HG02970 (cell line): ENCODE results near the gene USP3.
"Not testable (repeated sequence)": the region's sequence is repeated elsewhere in the genome, so short reads cannot be mapped to it uniquely, and the experiment has no call there.

Source experiments
- ATAC-seq: cut with Tn5 transposase; IDR thresholded peaks from one replicate; pipeline ENCODE4 v1.9.1; 2021; ENCODE audit warnings: mild to moderate bottlenecking, moderate library complexity, moderate number of reproducible peaks; ENCODE audit not compliant: unreplicated experiment, low FRiP score

Gene USP3

DNA sequence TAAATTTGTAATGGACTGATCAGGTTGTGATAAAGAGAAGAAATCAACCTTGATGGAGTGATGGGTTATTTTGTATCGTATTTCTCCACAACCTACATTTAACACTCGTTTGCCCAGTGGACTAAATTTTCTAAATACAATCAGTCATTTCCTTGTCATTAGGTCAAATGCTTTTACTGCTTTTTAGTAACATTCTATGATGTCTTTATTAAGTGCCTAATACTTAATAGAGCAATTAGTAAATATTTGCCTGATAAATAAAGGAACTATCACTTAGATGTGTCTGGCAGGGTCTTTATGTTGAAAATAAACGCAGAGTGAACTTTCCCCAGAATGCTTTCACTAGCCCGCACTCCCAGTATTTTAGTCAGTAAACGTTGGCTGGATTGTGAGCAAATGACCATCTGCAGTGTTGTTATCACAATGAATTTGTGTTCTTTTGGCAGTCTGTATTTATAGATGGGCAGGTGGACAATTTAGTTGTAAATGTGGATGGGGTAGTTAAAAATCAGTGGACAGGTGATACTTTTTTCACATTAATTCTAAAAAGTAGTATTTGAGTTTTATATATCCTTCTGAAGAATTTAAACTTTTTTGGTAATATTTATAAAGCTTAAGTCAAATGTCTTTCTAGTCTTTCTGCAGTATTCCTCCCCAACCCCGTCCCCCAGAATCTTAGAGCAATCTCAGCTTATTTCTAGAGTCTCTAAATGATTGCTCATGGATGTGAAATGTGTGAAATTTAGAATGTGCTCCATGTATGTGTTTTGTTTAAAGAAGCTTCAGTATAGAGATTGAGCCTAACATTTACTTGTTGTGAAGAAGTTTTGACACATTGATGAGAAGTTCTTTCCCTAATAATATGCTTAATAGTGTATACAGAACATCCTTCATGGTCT is 4.9 kb downstream of the USP3 start:
- no peak for ATAC-seq

DNA sequence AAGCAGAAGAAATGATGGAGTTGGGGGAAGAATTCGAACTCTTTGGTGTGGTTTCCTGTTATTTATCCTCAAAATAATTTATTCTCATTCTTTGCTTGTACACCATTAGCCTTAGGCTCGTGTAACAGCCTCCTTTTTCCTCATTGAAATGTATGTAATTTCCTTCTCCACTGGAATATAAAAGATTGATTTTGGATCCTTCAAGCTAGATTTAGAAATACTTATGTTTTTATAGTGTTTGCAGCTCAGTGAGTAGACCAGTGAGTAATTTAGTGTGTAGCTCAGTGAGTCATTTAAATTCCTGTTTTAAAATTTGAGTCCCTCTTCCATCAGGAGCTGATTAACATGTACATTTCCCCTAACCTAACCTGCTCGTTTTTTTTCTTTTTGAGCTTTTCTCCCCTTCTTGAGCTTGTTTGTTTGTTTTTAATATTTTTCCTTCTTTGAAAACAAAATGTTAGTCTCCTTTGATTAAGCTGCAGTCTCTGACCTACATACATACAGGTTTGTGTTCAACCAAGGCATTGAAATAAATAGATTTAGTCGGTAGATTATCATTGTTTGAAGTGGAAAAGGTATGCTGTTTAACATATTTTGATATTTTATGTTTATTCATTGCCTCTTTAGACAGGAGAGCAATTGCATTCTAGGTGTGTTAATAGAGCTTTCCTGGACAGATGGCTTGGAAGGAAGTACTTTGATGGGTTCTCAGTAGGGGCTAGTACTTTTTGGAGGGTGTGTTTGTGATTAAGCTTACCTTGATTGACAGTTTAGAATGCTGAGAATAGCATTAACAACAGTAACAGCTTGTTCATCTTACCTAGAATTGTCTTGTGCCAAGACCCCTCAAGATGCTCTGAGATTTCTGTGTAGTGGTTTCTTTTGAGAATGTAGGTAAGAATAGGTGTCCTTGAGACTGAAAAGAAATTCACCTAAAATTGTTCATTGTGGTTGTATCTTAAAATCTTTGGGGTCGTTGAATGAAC is 5.9 kb downstream of the USP3 start:
- no peak for ATAC-seq

DNA sequence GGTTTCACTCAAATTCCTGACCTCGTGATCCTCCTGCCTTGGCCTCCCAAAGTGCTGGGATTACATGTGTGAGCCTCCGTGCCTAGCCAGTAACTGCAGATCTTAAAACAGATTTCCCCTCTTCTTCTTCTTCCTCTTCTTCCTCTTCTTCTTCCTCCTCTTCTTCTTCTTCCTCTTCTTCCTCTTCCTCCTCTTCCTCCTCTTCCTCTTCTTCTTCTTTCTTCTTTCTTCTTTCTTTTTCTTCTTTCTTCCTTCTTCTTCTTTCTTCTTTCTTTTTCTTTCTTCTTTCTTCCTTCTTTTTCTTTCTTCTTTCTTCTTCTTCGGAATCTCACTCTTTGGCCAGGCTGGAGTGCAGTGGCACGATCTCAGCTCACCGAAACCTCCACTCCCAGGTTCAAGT is 7.8 kb downstream of the USP3 start:
- no peak for ATAC-seq

- no peak for ATAC-seq
Observed at GRCh38 chr15:63513271-63513670, 8.9 kb downstream of the USP3 start.

DNA sequence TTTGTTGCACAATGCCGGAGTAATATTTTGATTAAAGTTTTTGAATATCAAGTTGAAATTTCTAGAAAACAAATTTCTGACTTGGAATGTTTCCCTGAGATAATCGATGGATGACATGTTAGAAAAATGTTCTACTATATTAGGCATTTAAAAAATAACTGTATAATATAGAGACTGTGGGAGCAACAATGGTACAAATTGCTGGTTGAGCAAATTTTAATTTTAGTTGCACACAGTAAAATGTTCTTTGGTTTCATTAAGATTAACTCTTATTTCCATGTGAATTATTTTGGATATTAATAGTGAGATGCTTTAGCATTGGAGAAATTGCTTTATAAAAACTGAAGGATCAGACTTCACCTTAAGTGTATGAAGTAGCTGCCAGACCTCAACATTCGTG is 9.3 kb downstream of the USP3 start:
- no peak for ATAC-seq

GRCh38 chr15:63514531-63514943 is 10.1 kb downstream of the USP3 start:
- ATAC-seq: no peak

GRCh38 chr15:63517202-63517601 is 12.8 kb downstream of the USP3 start:
- no peak for ATAC-seq

DNA sequence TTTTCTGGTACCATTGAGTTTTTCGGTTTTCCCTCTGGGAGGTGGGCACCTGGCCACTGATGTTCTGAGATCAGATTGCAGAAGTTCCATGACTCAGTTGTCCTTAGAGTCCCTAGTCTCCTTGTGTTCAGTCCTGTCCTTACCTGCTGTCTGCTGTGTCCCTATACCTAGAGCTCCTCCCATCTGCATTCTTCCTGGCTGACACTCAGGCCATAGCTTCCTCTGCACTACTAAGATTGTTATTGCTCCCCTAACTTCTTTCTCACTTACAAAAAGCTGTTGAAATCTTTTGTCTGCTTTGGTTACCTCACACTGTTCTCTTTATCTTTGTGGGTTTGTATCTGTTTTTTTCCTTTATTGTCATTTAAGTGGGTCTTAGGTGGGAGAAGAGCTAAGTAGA is 13.2 kb downstream of the USP3 start:
- no peak for ATAC-seq

GRCh38 chr15:63519041-63519440 is 14.6 kb downstream of the USP3 start:
- ATAC-seq: no peak

GRCh38 chr15:63519548-63520178 is 15.3 kb downstream of the USP3 start:
- ATAC-seq: no peak

- ATAC-seq: not testable (repeated sequence)
Observed at GRCh38 chr15:63520462-63520861, 16.1 kb downstream of the USP3 start.

GRCh38 chr15:63522225-63522578 is 17.8 kb downstream of the USP3 start:
- no peak for ATAC-seq

GRCh38 chr15:63523306-63523990 is 19.1 kb downstream of the USP3 start:
- no peak for ATAC-seq

GRCh38 chr15:63524316-63525015 is 20.1 kb downstream of the USP3 start:
- ATAC-seq: no peak

DNA sequence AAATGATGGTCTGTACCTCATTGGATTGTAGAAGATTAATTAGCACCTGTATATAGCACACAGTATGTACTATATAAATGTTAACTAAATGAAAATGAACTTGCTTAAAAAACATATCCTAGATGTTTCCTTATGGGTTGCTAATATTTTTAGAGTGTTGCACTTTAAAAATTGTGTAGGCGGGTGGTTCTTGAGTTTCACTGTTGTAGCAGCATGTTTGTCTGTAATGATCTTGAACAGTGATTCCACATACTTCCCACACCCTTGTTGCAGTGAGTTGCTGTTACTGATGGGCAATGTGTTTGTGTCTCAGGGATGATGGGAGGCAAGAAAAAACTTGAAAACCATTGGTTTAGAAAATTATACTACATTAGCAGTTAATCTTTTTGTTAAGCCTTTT is 22.0 kb downstream of the USP3 start:
- ATAC-seq: no peak

DNA sequence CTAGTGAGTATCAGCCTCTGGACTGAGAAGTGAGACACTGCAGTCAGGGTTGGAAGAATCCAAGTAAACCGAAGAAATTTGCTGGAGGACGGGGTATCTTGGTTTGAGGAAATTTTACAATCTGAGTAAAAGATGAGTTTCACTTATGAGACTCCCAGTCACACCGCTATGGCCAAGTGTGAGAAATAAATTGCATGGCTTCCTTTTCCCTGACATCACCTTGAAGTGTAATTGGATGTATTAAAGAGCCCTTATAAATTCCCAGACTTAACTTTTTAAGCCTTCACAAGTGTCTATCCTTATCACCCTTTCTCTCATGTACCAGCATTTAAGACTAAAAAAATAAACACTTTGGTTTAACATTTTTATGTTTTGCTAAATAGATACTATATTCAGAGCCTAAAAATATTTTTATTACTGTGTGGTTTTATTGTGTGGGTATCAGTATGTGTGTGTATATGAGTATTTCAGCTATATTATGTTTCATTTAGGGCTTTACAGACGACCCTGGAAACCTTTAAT is 23.8 kb downstream of the USP3 start:
- ATAC-seq: no peak

- ATAC-seq: no peak
Observed at GRCh38 chr15:63530235-63530634, 25.8 kb downstream of the USP3 start.

- no peak for ATAC-seq
Observed at GRCh38 chr15:63530752-63531299, 26.4 kb downstream of the USP3 start.

DNA sequence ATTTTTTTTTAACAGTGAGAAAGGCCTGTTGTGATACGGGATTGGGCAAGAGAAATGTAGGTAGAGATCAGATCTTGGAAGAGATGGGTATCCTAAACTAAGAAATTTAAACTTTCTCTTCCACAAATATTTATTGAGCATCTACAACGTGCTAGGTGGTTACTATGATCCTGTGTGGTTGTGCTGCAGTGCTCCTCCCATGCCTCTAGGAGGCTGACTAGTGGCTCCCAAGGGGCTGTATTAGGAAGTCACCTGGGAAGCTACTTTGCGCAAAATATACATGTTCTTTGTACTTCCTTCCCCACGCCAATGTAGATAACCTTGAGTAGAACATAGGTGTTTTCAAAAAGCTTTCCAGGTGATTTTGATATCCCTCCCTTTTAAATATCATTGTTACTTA is 27.2 kb downstream of the USP3 start:
- no peak for ATAC-seq
